ENCODE results near the gene NDUFA7.
A peak's percentile ranks its signal among the peaks of the same experiment; 100 is the strongest.

The NDUFA7 gene

DNA sequence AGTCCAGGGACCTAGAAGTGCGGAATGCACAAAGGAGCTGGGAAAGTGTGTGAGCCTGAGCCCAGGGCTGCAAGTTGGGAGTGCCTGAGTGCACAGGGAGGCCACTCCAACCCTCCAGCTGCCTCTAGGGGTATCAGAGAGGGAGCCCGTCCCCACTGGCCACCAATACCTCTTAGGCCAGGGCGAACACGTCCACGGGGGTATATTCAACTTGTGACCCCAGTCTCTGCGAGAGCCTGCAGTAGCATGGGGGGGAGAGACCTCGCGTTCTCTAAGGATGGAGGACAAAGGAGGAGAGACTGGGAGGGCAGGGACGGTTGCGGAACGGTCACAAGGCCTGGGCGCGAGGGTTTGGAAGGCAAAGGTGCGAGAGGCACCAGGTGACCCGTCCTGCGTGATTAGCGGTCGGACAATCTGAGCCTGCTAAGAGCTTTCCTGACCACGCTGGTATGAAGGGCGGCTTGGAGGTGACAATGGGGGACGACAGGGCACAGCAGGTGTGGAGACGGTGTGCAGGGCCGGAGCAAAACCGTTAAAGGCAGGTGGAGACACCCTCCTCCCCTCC, 13.7 kb downstream of the NDUFA7 start (continued):
- TF ChIP-seq, protein P1, sequence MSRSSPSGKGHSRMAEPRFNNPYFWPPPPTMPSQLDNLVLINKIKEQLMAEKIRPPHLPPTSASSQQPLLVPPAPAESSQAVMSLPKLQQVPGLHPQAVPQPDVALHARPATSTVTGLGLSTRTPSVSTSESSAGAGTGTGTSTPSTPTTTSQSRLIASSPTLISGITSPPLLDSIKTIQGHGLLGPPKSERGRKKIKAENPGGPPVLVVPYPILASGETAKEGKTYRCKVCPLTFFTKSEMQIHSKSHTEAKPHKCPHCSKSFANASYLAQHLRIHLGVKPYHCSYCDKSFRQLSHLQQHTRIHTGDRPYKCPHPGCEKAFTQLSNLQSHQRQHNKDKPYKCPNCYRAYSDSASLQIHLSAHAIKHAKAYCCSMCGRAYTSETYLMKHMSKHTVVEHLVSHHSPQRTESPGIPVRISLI (tag by site-specific recombination; IDR thresholded peaks at IDR 0.05): no peak
- peak; percentile 9; the same call in 1 of the 2 replicates for TF ChIP-seq GFI1B (tag by site-specific recombination; IDR thresholded peaks at IDR 0.05)
- no peak for TF ChIP-seq GLI2 (tag by site-specific recombination; IDR thresholded peaks at IDR 0.05; ENCODE audit: borderline replicate concordance, low read depth)
- TF ChIP-seq ZNF19 (tag by site-specific recombination; IDR thresholded peaks at IDR 0.05; ENCODE audit: low read depth): no peak
- TF ChIP-seq ZNF423 (tag by site-specific recombination; IDR thresholded peaks at IDR 0.05): no peak
- TF ChIP-seq, protein P2, sequence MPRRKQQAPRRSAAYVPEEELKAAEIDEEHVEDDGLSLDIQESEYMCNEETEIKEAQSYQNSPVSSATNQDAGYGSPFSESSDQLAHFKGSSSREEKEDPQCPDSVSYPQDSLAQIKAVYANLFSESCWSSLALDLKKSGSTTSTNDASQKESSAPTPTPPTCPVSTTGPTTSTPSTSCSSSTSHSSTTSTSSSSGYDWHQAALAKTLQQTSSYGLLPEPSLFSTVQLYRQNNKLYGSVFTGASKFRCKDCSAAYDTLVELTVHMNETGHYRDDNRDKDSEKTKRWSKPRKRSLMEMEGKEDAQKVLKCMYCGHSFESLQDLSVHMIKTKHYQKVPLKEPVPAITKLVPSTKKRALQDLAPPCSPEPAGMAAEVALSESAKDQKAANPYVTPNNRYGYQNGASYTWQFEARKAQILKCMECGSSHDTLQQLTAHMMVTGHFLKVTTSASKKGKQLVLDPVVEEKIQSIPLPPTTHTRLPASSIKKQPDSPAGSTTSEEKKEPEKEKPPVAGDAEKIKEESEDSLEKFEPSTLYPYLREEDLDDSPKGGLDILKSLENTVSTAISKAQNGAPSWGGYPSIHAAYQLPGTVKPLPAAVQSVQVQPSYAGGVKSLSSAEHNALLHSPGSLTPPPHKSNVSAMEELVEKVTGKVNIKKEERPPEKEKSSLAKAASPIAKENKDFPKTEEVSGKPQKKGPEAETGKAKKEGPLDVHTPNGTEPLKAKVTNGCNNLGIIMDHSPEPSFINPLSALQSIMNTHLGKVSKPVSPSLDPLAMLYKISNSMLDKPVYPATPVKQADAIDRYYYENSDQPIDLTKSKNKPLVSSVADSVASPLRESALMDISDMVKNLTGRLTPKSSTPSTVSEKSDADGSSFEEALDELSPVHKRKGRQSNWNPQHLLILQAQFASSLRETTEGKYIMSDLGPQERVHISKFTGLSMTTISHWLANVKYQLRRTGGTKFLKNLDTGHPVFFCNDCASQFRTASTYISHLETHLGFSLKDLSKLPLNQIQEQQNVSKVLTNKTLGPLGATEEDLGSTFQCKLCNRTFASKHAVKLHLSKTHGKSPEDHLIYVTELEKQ (tag by site-specific recombination; IDR thresholded peaks at IDR 0.05; ENCODE audit: borderline replicate concordance): no peak
- 0 out of 2 replicates have a peak, but pooled peaks have one; percentile 22 for TF ChIP-seq ZNF777 (tag by site-specific recombination; IDR thresholded peaks at IDR 0.05; ENCODE audit: borderline replicate concordance)
- no peak for TF ChIP-seq ZFP3 (tag by site-specific recombination; IDR thresholded peaks at IDR 0.05; ENCODE audit: low read depth)
- no peak for TF ChIP-seq ZNF768 (tag by site-specific recombination; IDR thresholded peaks at IDR 0.05)
- TF ChIP-seq, protein P3, sequence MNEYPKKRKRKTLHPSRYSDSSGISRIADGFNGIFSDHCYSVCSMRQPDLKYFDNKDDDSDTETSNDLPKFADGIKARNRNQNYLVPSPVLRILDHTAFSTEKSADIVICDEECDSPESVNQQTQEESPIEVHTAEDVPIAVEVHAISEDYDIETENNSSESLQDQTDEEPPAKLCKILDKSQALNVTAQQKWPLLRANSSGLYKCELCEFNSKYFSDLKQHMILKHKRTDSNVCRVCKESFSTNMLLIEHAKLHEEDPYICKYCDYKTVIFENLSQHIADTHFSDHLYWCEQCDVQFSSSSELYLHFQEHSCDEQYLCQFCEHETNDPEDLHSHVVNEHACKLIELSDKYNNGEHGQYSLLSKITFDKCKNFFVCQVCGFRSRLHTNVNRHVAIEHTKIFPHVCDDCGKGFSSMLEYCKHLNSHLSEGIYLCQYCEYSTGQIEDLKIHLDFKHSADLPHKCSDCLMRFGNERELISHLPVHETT (tag by site-specific recombination; IDR thresholded peaks at IDR 0.05): no peak
- no peak for TF ChIP-seq ZNF324 (tag by site-specific recombination; IDR thresholded peaks at IDR 0.05)
- no peak for TF ChIP-seq GLIS1 (tag by site-specific recombination; IDR thresholded peaks at IDR 0.05)
- TF ChIP-seq PRDM1 (tag by site-specific recombination; IDR thresholded peaks at IDR 0.05): no peak
- no peak for TF ChIP-seq REST (tag by site-specific recombination; IDR thresholded peaks at IDR 0.05)
- TF ChIP-seq GLI4 (tag by site-specific recombination; IDR thresholded peaks at IDR 0.05): no peak
- TF ChIP-seq ZEB2 (tag by site-specific recombination; IDR thresholded peaks at IDR 0.05): no peak
- TF ChIP-seq ZBTB7A (tag by site-specific recombination; IDR thresholded peaks at IDR 0.05; ENCODE audit: low read depth): no peak; the same call in 1 of the 2 replicates
- TF ChIP-seq, protein P4, sequence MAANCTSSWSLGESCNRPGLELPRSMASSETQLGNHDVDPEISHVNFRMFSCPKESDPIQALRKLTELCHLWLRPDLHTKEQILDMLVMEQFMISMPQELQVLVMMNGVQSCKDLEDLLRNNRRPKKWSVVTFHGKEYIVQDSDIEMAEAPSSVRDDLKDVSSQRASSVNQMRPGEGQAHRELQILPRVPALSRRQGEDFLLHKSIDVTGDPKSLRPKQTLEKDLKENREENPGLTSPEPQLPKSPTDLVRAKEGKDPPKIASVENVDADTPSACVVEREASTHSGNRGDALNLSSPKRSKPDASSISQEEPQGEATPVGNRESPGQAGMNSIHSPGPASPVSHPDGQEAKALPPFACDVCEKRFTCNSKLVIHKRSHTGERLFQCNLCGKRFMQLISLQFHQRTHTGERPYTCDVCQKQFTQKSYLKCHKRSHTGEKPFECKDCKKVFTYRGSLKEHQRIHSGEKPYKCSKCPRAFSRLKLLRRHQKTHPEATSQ (tag by site-specific recombination; IDR thresholded peaks at IDR 0.05): no peak
- TF ChIP-seq PRDM2 (tag by site-specific recombination; IDR thresholded peaks at IDR 0.05; ENCODE audit: borderline replicate concordance): no peak
- TF ChIP-seq ZNF843 (tag by site-specific recombination; IDR thresholded peaks at IDR 0.05): no peak
- TF ChIP-seq ZNF146 (tag by site-specific recombination; IDR thresholded peaks at IDR 0.05): 0 out of 2 replicates have a peak, but pooled peaks have one; percentile 12
